ENCODE data around the gene SLC6A13. TPM values are rescaled to one million over a fixed set of nuclear protein-coding genes. Genes with fewer than 3 reads are reported as not detected.
"Not testable (repeated sequence)": the region's sequence is repeated elsewhere in the genome, so short reads cannot be mapped to it uniquely, and the experiment has no call there.

Gene SLC6A13
- not detected for total RNA-seq
- long read RNA-seq, donor 1 = 0 reads
- long read RNA-seq, donor 2 = 0 reads

DNA sequence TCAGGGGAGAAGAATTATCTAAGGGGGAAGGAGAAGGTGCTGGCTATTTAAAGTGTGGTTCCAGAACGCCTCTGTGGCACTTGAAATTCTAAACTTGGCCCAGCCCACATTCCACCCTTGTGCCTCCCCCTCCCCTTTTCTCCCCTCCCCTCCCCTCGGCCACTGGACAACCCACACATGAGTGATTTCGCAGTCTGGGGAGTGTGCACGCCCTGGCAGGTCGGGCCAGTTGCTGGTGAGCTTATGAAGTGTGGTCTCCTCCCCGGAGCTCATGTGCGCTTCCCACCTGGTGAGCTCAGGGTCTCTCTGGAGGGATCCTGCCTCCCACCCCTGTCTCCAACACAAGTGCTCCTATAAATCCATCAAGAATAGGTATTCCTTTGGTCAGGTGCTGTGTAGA lies at the start of gene SLC6A13:
TSS of gene SLC6A13 (minus strand) at position 20 of the 400 bp plus-strand sequence. CDS start 2,784 bp downstream, outside the sequence.
- intact Hi-C loops (cut with DNase I) = no loop called here
- no peak for DNase-seq (ENCODE audit: low spot score)

DNA sequence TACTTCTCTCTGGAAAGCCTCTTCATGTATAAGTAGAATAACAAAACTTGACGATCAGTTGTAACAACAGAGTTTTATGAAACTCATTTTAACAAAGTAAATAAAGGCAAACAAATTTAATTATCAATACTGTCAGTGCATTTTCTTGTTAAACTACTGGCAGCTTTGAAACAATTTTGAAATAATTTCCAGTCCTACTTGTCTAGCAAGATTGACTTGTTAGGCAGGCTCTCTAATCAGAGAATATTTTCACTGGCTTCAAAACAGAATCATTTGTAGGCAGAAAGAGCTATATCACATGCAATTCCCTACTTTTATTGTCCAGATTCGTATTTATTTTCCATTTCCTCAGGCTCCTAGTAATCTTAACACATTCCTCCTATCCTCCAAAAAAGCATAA lies 45.9 kb upstream of the SLC6A13 start:
- no peak for DNase-seq (ENCODE audit: low spot score)
- intact Hi-C loops (cut with DNase I) = no loop called here

DNA sequence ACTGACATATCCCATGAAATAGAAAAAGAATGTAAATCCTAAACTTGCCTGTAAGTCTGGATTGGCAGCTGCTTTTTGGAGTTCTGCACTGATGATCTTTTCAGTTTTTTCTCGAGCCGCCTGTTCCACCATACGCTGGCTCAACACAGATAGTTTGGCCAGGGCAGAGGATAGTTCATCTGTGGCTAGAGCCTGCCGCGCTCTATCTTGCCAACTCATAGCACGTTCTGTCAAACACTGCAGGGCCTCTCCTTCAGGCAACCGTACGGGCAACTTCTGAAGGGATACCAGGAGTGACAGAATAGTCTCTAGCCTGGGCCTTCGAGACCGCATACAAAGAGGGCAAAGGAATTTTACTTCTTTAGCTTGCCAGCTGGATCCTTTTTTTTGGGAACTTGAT lies 44.8 kb upstream of the SLC6A13 start:
- intact Hi-C loops (cut with DNase I) = no loop called here
- no peak for DNase-seq (ENCODE audit: low spot score)

DNA sequence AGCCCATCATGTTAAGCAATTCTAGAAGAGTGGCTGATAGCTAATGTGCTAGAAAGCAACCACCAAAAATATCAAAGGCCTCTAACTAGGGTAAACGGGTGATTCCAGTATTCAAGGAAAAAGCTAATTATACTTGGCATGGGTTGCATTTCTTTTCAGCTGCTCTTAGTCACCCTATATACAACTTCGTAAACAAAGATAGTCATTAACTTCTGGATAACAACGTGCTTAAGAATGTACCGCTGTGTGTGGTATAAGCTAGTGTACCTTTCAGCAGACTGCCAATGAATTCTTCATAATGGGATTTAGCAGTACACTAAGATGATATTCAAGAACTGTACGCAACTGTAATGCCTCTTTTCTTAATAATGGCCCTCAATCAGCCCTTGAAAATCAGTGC lies 42.2 kb upstream of the SLC6A13 start:
- DNase-seq (ENCODE audit: low spot score) = no peak
- intact Hi-C loops (cut with DNase I) = no loop called here

DNA sequence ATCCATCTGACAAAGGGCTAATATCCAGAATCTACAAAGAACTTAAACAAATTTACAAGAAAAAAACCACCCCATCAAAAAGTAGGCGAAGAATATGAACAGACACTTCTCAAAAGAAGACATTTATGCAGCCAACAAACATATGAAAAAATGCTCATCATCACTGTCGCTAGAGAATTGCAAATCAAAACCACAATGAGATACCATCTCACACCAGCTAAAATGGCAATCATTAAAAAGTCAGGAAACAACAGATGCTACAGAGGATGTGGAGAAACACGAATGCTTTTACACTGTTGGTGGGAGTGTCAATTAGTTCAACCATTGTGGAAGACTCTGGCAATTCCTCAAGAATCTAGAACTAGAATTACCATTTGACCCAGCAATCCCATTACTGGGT lies 40.1 kb upstream of the SLC6A13 start:
- DNase-seq (ENCODE audit: low spot score); intact Hi-C loops (cut with DNase I): not testable (repeated sequence)

DNA sequence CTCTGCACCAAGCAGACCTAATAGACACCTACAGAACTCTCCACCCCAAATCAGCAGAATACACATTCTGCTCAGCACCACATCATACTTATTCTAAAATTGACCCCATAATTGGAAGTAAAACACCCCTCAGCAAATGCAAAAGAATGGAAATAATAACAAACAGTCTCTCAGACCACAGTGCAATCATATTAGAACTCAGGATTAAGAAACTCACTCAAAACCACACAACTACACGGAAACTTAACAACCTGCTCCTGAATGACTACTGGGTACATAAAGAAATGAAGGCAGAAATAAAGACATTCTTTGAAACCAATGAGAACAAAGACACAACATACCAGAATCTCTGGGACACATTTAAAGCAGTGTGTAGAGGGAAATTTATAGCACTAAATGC lies 37.5 kb upstream of the SLC6A13 start:
- intact Hi-C loops (cut with DNase I); DNase-seq (ENCODE audit: low spot score): not testable (repeated sequence)

DNA sequence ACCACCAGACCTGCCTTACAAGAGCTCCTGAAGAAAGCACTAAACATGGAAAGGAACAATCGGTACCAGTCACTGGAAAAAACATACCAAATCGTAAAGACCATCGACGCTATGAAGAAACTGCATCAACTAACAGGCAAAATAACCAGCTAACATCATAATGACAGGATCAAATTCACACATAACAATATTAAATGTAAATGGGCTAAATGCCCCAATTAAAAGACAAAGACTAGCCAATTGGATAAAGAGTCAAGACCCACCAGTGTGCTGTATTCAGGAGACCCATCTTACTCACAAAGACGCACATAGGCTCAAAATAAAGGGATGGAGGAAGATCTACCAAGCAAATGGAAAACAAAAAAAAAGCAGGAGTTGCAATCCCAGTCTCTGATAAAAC lies 36.9 kb upstream of the SLC6A13 start:
- DNase-seq (ENCODE audit: low spot score); intact Hi-C loops (cut with DNase I): not testable (repeated sequence)

DNA sequence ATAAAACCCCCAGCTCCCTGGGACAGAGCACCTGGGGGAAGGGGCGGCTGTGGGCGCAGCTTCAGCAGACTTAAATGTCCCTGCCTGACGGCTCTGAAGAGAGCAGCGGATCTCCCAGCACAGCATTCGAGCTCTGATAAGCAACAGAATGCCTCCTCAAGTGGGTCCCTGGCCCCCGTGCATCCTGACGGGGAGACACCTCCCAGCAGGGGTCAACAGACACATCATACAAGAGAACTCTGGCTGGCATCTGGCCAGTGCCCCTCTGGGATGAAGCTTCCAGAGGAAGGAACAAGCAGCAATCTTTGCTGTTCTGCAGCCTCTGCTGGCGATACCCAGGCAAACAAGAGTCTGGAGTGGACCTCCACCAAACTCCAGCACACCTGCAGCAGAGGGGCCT lies 35.4 kb upstream of the SLC6A13 start:
- DNase-seq (ENCODE audit: low spot score) = peak; percentile 54
- intact Hi-C loops (cut with DNase I) = not testable (repeated sequence)

DNA sequence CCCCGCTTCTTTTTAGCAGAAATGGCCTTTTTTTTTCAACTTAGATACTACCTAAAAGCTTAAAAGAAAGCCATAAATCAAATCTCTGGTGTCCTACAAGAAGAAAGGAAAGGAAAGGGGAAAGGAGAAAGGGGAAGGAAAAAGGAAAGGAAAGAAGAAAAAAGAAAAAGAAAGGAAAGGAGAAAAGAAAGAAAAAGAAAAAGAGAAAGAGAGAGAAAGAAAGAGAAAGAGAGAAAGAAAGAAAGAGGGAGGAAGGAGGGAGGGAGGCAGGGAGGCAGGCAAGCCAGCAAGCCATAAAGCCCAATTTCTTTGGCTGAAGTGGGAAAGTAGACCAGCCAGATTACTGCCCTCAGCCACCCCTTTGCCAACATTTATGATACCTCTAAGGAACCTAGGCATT lies 32.5 kb upstream of the SLC6A13 start:
- intact Hi-C loops (cut with DNase I) = no loop called here
- DNase-seq (ENCODE audit: low spot score) = no peak

DNA sequence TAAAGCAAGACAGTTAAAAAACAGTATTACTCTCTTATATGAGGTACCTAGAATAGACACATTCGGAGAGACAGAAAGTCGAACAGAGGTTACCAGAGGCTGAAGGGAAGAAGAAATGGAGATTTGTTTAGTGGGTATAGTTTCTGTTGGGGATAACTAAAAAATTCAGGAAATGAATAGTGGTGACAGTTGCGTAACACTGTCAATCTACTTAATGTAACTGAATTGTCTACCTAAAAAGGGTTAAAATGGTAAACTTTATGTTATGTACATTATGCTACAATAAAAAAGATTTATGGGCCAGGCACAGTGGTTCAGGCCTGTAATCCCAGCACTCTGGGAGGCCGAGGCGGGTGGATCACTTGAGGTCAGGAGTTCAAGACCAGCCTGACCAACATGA lies 30.6 kb upstream of the SLC6A13 start:
- peak; percentile 23 for DNase-seq (ENCODE audit: low spot score)
- intact Hi-C loops (cut with DNase I) = no loop called here

DNA sequence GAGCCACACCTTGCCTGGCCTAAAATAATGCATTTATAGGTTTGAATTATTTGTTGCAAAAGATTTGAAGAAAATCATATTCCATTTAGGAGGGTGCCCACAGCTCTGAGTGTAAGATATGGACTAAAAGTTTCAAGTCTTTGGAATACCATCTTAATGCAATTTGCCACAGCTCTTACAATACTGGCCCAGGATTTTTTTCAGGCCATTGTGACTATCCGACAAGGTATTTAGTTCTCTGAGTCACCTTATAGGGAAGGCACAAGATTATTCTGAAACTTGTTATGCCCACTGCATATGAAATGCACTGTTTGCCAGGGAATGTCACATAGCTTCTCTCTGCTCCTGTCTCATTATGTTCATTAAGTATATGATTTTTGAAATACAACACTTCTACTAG lies 29.6 kb upstream of the SLC6A13 start:
- DNase-seq (ENCODE audit: low spot score) = no peak
- intact Hi-C loops (cut with DNase I) = no loop called here

DNA sequence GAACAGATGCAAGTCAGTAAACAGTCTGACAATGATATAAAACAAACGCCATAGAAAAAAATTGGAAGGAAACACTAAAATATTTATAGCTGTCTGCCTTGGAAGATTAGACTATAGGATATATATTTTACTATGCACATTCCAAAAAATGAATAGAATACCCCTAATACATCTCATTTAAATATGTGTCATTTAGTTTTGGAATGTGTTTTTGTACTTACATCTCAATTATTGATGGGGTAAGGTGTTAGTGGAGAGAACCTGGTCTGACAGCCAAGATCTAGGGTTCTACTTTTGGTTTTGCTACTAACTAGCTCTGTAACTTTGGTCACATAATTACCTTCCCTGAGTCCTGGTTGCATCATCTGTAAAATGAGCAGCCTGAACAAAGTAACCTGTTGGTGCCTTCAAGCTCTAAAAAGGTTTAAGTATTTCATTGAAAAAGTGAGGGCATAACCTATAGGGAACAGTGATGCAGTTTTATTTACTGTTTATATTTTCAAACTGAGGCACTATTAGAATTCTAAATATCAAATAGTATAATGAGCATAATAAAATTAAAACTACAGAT lies 28.6 kb upstream of the SLC6A13 start:
- intact Hi-C loops (cut with DNase I) = no loop called here
- no peak for DNase-seq (ENCODE audit: low spot score)

DNA sequence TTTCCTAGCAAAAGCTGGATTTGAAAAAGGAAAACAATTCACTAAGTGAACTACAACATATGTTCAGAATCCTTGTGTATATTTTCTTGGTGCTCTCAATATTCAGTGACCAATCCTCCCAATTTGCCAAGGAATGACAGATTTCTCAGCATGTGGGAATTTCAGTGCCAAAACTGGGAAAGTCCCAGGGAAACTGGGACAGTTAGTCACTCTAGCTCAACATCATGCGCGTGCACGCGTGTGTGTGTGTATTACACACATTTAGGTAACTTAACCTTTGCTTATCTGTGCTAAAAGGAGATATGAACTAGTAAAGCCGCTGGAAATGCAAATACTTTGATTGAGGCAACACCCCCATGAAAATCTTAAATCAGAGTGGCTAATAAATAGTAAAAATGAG lies 26.1 kb upstream of the SLC6A13 start:
- peak; percentile 74 for DNase-seq (ENCODE audit: low spot score)
- intact Hi-C loops (cut with DNase I) = no loop called here

DNA sequence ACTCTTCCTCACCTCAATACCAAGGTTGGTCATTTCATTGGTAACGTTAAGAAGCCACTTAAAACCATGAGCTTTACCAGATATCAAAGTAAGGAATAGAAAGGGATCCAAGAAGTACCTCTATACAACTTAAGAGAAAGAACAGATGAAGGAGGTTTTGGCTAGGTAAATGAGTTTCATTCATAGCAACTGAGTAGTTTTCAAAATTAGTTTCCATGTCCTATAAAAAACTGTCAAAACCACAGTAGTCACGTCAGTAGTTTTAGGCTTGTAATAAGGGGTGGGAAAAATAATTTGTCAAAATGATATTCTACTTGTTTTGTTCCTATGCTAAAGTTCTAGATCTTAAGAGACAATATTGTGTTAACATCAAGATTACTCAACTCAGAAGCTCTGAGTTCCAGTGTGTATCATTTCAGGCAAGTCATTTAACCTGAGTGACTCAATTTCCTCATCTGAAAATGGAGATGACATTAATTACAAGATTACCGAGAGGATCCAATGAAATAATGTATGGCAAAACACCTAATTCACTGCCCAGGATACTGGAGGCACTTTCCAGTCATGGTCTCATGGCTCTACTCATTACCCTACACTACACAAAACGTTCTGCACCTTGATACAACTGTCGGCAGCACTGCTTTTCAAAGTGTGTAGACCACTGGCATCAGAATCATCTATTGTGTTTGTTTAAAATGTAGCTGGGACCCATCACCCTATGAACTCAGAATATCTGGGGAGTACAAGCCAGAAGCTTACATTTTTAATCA lies 24.1 kb upstream of the SLC6A13 start:
- DNase-seq (ENCODE audit: low spot score) = no peak
- intact Hi-C loops (cut with DNase I) = no loop called here

DNA sequence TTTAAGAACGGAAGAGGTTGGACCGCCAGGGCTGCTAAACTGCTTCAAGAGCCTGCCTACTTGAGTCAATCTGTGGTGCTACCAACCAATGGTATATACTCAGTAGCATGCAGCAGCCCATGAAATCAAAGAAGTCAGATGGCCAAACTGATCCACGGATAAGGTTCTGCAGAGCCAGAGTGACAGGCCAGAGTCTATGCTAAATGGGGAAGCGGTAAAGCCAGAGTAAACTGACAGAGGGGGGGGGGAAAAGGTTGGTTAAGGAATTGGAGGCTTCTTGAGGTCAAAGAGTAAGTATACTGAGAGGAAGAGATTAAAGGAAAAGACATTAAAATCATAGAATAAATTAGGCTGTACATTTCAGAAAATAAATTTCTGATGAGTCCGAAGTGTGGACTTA lies 15.4 kb upstream of the SLC6A13 start:
- intact Hi-C loops (cut with DNase I) = no loop called here
- no peak for DNase-seq (ENCODE audit: low spot score)

DNA sequence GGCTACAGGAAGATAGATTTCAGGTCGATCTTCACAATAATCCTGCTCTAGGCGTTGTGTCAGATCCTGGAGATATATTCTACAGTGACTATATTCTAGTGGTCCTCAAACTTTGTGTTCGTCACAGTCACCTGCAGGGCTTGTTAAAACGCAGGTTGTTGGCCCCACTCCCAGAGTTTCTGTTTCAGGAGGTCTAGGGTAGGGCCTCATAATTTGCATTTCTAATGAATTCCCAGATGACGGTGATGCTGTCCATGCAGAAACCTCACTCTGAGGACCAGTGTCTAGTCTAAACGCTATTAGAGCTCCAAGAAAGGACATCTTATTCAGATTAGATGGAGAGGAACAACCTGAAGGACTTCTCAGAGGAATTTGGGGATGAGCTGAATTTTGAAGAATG lies 13.2 kb upstream of the SLC6A13 start:
- DNase-seq (ENCODE audit: low spot score) = no peak
- intact Hi-C loops (cut with DNase I) = no loop called here

DNA sequence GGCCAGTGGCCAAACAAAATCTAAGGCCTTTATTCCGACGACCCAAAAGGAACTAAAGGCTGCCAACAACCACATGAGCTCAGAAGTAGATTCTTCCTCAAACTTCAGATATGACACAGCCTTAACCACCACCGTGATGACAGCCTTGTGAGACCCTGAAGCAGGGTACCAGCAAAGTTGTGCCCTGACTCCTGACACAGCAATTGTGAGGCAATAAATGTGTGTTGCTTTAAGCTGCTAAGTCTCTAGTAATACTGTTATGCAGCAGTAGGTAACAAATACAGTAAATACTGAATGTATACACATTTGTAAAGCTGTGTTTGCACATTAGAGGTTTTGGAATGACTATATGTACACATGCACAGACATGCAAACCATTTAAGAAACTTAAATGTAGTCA lies 10.7 kb upstream of the SLC6A13 start:
- intact Hi-C loops (cut with DNase I) = loop anchor here in 1 of 2 donors (5.0 kb wide), 1 partner anchor 1229 kb away; no protein-coding TSS in a partner anchor
- no peak for DNase-seq (ENCODE audit: low spot score)

DNA sequence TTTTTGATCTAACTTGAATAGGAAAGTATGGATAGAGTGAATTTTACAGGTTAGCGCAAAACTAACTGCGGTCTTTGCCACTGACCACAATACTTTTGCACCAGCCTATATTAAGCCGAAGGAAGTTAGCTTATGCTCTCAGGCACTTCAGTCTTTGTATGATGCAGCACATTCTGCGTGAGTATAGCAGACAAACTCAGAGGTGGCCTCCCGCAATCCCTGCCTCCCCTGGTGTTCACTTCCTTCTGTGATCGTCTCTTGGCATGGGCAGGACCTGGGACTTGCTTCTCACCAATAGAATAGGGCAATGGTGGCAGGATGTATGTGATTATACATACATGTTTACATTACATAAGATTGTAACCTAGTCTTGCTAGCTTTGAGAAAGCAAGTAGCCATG lies 10.3 kb upstream of the SLC6A13 start:
- intact Hi-C loops (cut with DNase I) = loop anchor here in 1 of 2 donors (5.0 kb wide), 1 partner anchor 1229 kb away; no protein-coding TSS in a partner anchor
- DNase-seq (ENCODE audit: low spot score) = no peak

DNA sequence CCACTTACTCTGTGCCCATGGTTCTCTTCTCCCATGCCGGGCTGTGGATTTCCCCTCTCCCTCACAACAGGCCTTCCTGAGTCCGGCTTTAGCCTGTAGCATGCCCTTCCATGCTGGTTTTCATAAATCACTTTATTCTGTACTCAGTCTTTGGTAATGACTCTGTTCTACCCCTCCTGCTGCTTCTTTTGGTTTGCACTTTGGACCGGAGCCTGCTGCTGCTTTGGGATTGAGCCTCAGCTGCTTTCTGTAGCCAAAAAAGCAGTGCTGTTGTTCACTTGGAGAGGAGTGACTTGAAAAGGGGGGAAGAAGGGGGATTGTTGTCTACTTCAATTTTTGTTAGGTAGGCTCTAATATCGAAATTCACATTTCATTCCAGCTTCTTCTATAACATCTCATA lies 8.5 kb upstream of the SLC6A13 start:
- intact Hi-C loops (cut with DNase I) = loop anchor here in 1 of 2 donors (5.0 kb wide), 1 partner anchor 1231 kb away; no protein-coding TSS in a partner anchor
- DNase-seq (ENCODE audit: low spot score) = no peak

DNA sequence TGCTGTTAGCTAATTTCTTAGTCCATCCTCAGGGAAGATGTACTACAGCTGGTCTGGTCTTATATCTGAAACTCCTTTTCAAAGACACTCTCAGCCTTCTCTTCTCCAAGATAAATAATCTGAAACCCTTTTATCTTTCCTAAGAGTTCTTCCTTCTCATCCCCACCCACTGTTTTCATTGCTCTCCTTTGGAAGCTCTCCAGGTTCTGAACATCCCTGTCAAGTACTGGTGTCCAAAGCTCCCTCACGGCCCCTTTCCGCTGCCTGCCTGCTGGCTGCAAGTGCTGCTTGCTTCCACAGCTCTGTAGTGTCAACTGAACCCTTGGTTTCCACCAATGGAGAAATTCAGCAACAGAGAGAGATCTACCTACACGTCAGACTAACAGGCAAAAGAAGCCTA lies 6.6 kb upstream of the SLC6A13 start:
- no peak for DNase-seq (ENCODE audit: low spot score)
- intact Hi-C loops (cut with DNase I) = no loop called here

DNA sequence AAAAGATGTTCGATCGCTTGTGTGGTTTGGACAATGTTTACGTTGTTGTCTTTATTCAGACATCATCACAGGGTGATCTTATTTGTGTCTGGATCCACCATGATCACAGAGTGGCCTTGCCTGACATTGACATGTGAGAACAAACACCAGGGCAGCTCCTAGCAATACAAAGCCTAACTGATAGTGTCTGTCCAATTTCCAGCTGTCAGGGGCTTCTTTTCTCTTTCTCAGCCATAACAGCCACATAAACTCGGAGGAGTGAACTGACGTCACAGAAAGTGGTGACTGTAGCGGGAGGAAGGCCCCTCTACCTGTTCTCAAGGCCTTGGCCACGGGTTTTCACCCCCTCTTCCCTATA lies 5.8 kb upstream of the SLC6A13 start:
- intact Hi-C loops (cut with DNase I) = no loop called here
- no peak for DNase-seq (ENCODE audit: low spot score)

All from posterior vena cava (tissue), 2 donors.